Peyer's patch (tissue), 4 donors: Measurements from ENCODE around the gene MBD3. TPM values are rescaled to one million over a fixed set of nuclear protein-coding genes. Genes with fewer than 3 reads are reported as not detected.

Experiments
- DNase-seq, 3 donors: peaks; one replicate each; pipeline ENCODE4 v3.0.0-alpha.2; 2017 to 2019
- H3K27ac ChIP-seq, 4 donors: fragments of 200-600 bp; sonication (generic); one replicate each; pipeline ENCODE4 v1.5.1; 2016 to 2019
- H3K27me3 ChIP-seq, 2 donors: fragments of 200-600 bp; sonication (generic); one replicate each; pipeline ENCODE4 v1.5.1; 2019
- H3K36me3 ChIP-seq, 3 donors: fragments of 200-600 bp; sonication (generic); one replicate each; pipeline ENCODE4 v1.5.1; 2016 to 2019
- H3K4me1 ChIP-seq, 4 donors: fragments of 200-600 bp; sonication (generic); one replicate each; pipeline ENCODE4 v1.5.1; 2016 to 2019
- H3K4me3 ChIP-seq, 4 donors: fragments of 200-600 bp; sonication (generic); 1 replicate in 3 of 4; 2 replicates in 1 of 4; pipeline ENCODE4 v1.5.1; 2016 to 2019; ENCODE audit warnings: mild to moderate bottlenecking in 1 of 4
- H3K9me3 ChIP-seq, 4 donors: fragments of 200-600 bp; sonication (generic); one replicate each; pipeline ENCODE4 v1.5.1; 2016 to 2019; ENCODE audit warnings: mild to moderate bottlenecking in 1 of 4
- CTCF ChIP-seq, 6 experiments: fragments of 450-650 bp in 4 of 6; fragments of 200-600 bp in 2 of 6; sonication (generic) in 1 of 6; IDR thresholded peaks; one replicate each; pipeline ENCODE4 v1.5.1; 2017 to 2019; ENCODE audit warnings: antibody characterized with exemption in 6 of 6, mild to moderate bottlenecking in 3 of 6, moderate library complexity in 1 of 6
- POLR2A ChIP-seq, 2 donors: fragments of 450-650 bp; IDR thresholded peaks; one replicate each; pipeline ENCODE4 v1.5.1; 2017; ENCODE audit warnings: antibody characterized with exemption in 2 of 2, mild to moderate bottlenecking in 2 of 2, moderate library complexity in 2 of 2
- total RNA-seq, 4 donors: library from RNA; depleted of rRNA; stranded (reverse); fragments of >200 nt; gene quantifications; one replicate each; pipeline ENCODE4 v1.1.0, GENCODE V29; 2016

Gene MBD3
- total RNA-seq, 4 donors from 2014 or later = 58.7 to 110 (median 81.6) TPM

- Histone ChIP-seq H3K9me3 (no peaks in the 10 kb centered on the region), H3K36me3 (no peaks in the 10 kb centered on the region), H3K4me3 (no peak overlapping the region), H3K27me3 (peaks cover 0 to 20% of the 10 kb centered on the region in 2 donors), H3K4me1 (peaks cover 0 to 5% (median 2%) of the 10 kb centered on the region in 4 donors), H3K27ac (no peak overlapping the region)
- DNase-seq = no peak
- no peak for TF ChIP-seq CTCF (IDR thresholded peaks at IDR 0.05)
- TF ChIP-seq POLR2A (IDR thresholded peaks at IDR 0.05) = no peak
Observed at GRCh38 chr19:1528596-1529429, 63.9 kb downstream of the MBD3 start.

GRCh38 chr19:1527650-1528309 is 64.9 kb downstream of the MBD3 start:
- Histone ChIP-seq H3K4me3 (no peak overlapping the region), H3K4me1 (peaks cover 0 to 7% (median 3%) of the 10 kb centered on the region in 4 donors), H3K9me3 (no peaks in the 10 kb centered on the region), H3K36me3 (no peaks in the 10 kb centered on the region), H3K27me3 (peaks cover 0 to 28% of the 10 kb centered on the region in 2 donors), H3K27ac (no peak overlapping the region)
- TF ChIP-seq CTCF (IDR thresholded peaks at IDR 0.05) (no peak), POLR2A (IDR thresholded peaks at IDR 0.05) (no peak)
- DNase-seq = no peak

GRCh38 chr19:1526979-1527649 is 65.6 kb downstream of the MBD3 start:
- peaks cover 0 to 7% (median 3%) of the 10 kb centered on the region in 4 donors for H3K4me1 ChIP-seq
- no peak for DNase-seq
- H3K27ac ChIP-seq = no peak overlapping the region
- peaks cover 0 to 28% of the 10 kb centered on the region in 2 donors for H3K27me3 ChIP-seq
- no peak overlapping the region for H3K4me3 ChIP-seq
- no peaks in the 10 kb centered on the region for H3K9me3 ChIP-seq
- no peaks in the 10 kb centered on the region for H3K36me3 ChIP-seq
- TF ChIP-seq CTCF (IDR thresholded peaks at IDR 0.05) = no peak
- no peak for TF ChIP-seq POLR2A (IDR thresholded peaks at IDR 0.05)

GRCh38 chr19:1526066-1526778 is 66.4 kb downstream of the MBD3 start:
- Histone ChIP-seq H3K27me3 (peaks cover 0 to 28% of the 10 kb centered on the region in 2 donors), H3K27ac (no peak overlapping the region)
- no peak for DNase-seq

More at GRCh38 chr19:1526066-1526778, 66.4 kb downstream of the MBD3 start:
- no peaks in the 10 kb centered on the region for H3K9me3 ChIP-seq
- H3K36me3 ChIP-seq = no peaks in the 10 kb centered on the region
- no peak for TF ChIP-seq CTCF (IDR thresholded peaks at IDR 0.05)
- no peak overlapping the region for H3K4me3 ChIP-seq
- peaks cover 0 to 7% (median 3%) of the 10 kb centered on the region in 4 donors for H3K4me1 ChIP-seq
